RWPE1 (cell line): ENCODE results near the gene TWF2.

ENCODE experiments used
- CTCF ChIA-PET: fragments of 350-600 bp; sonication (Branson Sonifier 250); formaldehyde crosslinking; extraction: SDS; loops from one replicate; lab custom pipeline; 2021; lab: Yijun Ruan, JAX
- POLR2A ChIA-PET: fragments of 400-600 bp; formaldehyde crosslinking; extraction: SDS; loops from one replicate; lab custom pipeline; 2020; ENCODE audit warnings: antibody characterized with exemption; ENCODE audit not compliant: low non-redundant PET; lab: Yijun Ruan, JAX
- DNase-seq: peaks from one replicate; pipeline ENCODE4 v3.0.0; 2012; ENCODE audit warnings: low spot score
- H3K27ac ChIP-seq: fragments of 450-650 bp; 2 replicates; pipeline ENCODE4 v1.5.1; 2017
- TF ChIP-seq, protein P1 (sequence below): fragments of 450-650 bp; conservative IDR thresholded peaks from 2 replicates; pipeline ENCODE4 v1.5.1; 2017; ENCODE audit warnings: low read depth, mild to moderate bottlenecking

The TWF2 gene

DNA sequence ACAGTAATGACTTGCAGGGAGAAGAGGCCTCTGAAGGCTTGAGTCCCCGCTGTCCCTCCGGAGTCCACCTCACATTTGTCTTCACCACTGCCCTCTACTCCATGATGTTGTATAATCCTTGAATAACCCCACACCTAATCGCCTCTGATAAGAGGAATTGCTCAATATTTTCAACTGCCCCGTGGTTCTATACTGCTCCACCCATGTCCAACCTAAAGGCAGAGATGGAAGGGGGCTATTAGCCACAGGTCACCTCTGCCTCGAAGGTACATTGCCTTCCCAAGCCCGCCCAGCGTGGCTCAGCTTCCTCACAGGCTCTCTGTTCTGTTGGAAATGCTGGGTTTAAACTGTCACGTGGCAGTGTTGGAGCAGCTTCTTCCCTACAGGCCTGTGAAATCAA is 26.0 kb downstream of the TWF2 start:
- no peak for DNase-seq
- TF ChIP-seq, protein P1, sequence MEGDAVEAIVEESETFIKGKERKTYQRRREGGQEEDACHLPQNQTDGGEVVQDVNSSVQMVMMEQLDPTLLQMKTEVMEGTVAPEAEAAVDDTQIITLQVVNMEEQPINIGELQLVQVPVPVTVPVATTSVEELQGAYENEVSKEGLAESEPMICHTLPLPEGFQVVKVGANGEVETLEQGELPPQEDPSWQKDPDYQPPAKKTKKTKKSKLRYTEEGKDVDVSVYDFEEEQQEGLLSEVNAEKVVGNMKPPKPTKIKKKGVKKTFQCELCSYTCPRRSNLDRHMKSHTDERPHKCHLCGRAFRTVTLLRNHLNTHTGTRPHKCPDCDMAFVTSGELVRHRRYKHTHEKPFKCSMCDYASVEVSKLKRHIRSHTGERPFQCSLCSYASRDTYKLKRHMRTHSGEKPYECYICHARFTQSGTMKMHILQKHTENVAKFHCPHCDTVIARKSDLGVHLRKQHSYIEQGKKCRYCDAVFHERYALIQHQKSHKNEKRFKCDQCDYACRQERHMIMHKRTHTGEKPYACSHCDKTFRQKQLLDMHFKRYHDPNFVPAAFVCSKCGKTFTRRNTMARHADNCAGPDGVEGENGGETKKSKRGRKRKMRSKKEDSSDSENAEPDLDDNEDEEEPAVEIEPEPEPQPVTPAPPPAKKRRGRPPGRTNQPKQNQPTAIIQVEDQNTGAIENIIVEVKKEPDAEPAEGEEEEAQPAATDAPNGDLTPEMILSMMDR = no peak
- POLR2A ChIA-PET = no interaction called here
- peak overlapping the region; percentile 6; the same call in 1 of the 2 replicates for H3K27ac ChIP-seq
- CTCF ChIA-PET = no interaction called here

DNA sequence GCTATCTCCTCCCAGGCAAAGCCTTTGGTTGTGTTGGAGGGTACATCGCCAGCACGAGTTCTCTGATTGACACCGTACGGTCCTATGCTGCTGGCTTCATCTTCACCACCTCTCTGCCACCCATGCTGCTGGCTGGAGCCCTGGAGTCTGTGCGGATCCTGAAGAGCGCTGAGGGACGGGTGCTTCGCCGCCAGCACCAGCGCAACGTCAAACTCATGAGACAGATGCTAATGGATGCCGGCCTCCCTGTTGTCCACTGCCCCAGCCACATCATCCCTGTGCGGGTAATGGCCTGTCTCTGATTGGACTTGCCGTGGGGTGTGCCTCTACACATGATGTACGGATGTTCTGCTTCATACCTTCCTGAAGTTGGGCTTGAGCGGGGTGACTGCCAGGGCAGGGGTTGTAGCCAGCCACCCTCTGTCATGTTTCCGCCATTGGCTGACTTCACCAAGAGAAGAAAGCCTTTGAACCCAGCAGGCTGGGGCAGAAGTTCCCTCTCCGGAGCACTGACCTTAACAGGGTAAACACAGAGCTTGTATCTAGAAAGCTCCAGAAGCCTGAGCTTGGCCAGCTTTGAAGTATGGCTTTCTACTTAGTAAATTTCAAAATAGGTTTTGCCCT is 27.6 kb downstream of the TWF2 start:
- TF ChIP-seq, protein P1 = no peak
- CTCF ChIA-PET = no interaction called here
- H3K27ac ChIP-seq = peak overlapping the region; percentile 24; the same call in 1 of the 2 replicates
- POLR2A ChIA-PET = no interaction called here
- DNase-seq = no peak

DNA sequence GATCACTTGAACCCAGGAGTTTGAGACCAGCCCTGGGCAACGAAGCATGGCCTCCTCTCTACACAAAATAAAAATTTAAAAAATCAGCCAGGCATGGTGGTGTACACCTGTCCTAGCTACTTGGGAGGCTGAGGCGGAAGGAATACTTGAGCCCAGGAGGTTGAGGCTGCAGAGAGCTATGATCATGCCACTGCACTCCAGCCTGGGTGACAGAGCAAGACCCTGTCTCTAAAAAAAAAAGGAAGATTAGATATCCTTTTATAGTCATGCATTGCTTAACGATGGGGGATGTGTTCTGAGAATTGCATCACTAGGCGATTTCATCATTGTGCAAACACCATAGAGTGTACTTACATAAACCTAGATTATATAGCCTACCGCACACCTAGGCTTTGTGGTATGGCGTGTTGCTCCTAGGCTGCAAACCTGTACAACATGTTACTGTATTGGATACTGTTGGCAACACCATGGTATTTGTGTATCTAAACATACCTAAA is 28.4 kb downstream of the TWF2 start:
- POLR2A ChIA-PET = interaction anchor here (1.0 kb wide), 1 partner anchor 27 kb away, joined by 3 read pairs; no protein-coding TSS in a partner anchor
- CTCF ChIA-PET = no interaction called here
- TF ChIP-seq, protein P1 = no peak
- peak overlapping the region; percentile 29; the same call in 1 of the 2 replicates for H3K27ac ChIP-seq
- DNase-seq = no peak

DNA sequence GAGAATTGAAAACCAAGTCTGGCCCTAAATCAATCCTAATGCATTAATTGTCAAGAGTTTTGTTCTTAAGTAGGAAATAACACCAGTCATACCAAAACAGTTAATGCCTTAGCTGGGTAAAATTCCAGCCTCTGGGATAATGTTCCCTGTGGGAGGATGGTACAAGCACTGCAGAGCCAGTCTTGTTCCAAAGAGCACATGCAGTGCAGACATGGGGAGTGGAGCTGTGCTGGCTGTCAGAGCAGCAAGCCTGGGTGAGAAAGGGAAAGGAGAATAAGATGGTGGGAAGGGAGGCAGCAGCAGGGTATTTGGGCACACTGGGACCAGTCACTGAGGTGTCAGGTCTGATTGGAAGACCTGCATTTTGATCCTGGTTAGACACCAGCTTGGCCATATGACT is 28.9 kb downstream of the TWF2 start:
- peak overlapping the region; percentile 29; the same call in 1 of the 2 replicates for H3K27ac ChIP-seq
- POLR2A ChIA-PET = interaction anchor here (1.0 kb wide), 1 partner anchor 28 kb away, joined by 3 read pairs; no protein-coding TSS in a partner anchor
- CTCF ChIA-PET = no interaction called here
- TF ChIP-seq, protein P1 = no peak
- DNase-seq = no peak

DNA sequence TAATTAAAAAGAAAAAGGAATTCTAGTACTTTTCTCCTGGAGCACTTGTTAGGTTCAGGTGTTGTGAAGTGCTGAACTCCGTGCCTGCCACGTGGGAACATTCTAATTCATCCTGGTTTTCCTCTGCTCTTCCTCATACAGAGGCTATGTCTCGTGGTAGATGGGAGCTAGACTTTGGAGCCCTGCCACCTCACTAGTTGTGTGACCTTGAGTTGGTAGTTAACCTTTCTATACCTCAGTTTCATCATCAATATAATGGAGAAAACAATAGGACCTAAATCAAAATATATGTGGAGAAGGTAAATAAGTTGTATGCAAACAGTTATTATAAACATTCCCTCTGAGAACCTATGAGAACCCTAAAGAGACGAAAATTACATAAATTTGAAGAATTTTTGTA is 30.4 kb downstream of the TWF2 start:
- no peak for DNase-seq
- CTCF ChIA-PET = no interaction called here
- TF ChIP-seq, protein P1 = no peak
- H3K27ac ChIP-seq = no peak overlapping the region
- POLR2A ChIA-PET = no interaction called here

DNA sequence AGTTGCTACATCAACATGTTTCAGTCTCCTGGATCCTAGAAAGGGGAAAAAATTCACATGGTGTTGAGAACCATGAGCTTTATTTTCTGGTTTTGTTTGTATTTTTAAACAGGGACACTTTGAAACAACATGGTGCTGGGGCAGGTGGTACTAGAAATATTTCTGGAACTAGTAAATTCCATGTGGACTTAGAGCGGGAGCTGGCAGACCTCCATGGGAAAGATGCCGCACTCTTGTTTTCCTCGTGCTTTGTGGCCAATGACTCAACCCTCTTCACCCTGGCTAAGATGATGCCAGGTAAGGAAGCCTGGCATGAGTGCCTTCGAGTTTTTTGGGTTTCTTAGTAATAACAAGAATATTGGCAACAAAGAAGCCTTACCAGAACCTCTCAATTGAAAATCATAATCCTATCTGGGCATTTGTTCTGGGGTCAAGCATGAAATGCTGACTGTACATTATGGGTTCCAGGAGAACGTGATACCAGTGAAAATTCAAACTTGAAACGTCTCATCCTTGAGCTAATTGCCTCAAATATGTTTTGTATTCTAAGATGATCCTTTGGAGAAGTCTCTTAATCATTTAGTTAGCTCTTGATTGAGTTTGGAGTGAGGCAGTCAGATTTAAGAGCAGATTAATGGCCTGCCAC is 33.1 kb downstream of the TWF2 start:
- TF ChIP-seq, protein P1 = no peak
- H3K27ac ChIP-seq = no peak overlapping the region
- peak; percentile 41 for DNase-seq
- POLR2A ChIA-PET = no interaction called here
- CTCF ChIA-PET = no interaction called here
